NOMO-1 treated with DMSO at 0.1 percent for 48 hours (cell line): ENCODE measurements around the gene PROB1.
"Not testable (repeated sequence)": the region's sequence is repeated elsewhere in the genome, so short reads cannot be mapped to it uniquely, and the experiment has no call there.

ENCODE experiments used
- DNase-seq: peaks from one replicate; lab custom pipeline; 2025; ENCODE audit not compliant: unreplicated experiment; lab: John Stamatoyannopoulos, UW

Gene PROB1

DNA sequence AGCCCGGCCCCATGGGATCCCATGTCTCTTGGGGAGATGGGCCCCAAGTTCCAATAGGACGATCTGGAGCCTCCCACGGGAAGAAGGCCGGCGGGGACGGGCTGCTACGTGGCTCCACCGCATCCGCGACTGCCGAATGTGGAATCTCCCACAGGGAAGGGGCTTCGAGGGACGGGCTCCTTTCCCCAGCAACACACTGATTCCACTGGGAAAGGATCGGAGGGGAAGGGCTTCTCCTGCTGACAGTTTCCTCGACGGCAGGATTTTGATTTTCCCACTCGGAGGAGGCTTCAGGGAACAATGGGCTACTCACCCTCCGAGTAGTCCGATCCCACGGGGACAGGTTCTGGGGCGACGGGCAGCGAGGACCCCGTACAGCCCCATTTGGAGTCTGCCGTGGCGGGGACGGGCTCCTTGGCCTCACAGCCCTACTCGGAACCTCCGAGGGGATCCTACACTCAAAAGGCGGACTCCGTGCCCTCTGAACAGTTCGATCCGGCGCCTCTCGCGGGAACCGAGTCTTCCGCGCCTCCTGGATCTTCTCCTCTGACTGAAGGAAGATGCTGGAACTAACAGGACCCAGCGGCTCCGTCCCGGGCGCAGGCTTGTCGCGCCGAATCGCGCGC is 1.3 kb downstream of the PROB1 start:
- DNase-seq: no peak

DNA sequence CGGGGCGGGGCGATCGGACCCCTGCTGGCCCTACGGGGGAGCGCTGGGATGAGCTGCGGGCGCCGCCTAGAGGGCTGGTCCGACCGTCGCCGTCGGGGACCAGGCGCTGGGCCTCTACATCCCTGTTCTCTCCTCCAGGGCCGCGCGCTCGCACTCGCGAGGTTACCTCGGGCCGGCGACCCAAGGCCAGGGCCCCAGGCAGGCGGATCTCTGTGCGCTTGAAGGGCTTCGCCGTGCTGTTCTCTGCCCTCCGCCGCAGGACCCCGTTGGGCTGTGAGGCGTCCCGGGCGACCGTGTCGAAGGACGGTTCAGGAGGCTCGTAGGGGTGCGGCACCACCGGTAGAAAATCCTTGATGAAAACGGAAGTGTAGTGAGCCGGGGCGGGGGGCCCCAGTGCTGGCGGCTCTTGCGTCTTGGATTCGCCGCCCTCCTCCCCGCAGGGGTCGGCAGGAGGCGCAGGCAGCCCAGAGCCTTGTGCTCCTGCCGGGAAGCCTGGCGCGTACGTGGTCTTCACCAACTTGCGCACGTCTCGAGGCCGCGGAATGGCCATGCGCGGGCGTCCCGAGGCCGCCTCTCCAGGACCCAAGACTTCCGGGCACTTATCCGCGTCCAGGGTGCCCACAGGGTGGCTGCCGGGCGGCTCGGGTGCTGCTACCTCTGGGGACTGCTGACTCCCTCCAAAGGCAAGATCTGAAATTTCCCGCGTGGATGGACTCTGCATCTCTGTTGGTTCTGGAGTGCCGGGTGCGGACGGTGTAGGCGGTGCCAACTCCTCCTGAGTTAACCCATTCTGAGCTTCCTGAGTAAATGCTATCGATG is 2.0 kb downstream of the PROB1 start:
- peak; percentile 85 for DNase-seq

DNA sequence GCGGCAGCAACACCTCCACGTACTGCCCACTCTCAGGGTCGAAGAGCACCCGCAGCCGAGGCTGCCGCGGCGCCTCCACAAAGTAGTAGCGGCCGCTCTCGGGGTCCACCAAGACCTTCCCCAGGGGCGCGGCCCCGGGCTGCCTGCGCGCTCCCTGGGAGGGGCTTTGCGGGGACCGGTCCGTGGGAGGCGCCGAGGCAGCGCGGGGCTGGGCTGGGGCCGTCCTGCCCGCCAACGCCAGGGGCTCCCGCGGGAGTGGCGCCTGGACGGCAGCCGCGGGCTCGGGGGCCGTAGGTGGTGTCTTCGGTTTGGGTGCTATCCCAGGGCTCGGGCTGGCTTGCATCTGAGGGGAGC is 2.6 kb downstream of the PROB1 start:
- no peak for DNase-seq

DNA sequence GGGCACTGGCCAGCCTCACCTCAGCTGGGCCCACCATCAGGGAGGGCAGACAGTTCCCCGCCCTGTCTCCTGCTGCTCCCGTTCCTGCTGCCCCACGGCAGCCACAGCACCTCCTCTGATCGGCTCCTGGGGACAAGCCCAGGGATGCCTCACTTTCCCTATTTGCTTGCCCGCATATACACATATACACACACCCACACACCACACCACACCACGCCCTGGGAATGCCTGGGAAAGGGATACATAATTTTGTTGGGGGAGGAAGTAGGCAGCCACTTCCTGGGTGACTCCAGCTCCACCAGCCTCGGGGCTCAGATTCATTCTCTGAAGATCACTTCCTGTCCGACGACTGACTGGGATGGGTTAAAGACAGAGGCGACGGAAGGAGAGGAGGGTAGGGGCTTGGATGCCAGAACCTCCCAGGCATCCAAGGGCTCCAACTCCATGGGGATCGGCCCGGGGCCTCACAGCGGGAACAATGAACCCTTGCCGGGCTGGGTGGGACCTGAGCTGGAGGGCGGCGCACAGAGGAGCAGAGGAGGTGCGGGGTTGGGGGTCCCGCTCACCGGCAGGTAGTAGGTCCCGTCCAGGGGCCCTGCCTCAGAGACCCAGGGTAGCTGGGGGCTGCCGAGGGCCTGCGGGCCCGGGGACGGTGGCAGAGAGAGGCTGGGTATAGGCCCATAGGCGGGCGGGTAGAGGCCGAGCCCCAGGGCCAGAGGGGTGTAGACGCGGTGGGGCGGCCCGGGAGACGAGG is 3.2 kb downstream of the PROB1 start:
- DNase-seq: no peak

DNA sequence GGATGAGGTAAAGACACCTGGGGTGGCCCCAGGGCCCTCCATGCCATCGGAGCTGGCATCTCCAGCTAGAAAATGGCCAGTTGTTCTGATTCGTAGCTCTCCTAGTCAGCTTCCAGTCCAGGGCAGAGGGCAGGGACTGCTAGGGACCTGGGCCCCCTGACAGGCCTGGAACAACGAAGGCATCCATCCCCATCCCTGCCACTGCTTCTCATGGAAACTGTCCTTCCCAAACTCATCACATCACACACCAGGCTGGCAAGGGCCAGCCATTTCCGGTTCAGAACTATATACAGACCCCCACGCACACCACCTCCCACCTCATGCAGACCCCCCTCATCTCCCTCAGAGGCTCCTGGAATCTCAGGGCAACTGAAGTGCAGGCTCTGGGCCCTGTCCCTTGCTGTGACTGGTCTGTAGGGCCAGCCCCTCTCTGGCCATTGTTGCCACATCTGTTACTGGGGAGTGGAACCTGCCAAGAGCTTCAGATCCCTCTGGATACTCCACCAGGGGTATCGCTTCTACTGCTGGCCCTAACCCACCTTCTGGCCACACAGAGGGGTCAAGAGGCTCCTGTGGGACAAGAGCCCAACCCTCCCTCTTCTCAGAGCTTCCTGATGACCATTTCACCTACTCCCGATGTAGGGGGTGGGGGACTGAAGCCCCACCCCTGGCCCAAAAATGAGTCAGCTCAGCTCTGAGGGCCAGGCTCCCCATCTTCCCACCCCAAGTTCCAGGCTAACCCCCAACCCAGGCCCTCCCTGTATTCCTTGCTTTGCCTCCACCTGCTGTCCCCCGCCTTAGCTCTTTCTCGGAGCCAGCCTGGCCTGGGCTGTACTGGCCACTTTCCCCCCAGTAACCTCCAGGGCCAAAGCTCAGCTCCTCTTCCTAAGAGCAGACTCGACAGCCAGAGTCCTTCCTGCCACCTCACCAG is 4.0 kb downstream of the PROB1 start:
- DNase-seq: no peak

DNA sequence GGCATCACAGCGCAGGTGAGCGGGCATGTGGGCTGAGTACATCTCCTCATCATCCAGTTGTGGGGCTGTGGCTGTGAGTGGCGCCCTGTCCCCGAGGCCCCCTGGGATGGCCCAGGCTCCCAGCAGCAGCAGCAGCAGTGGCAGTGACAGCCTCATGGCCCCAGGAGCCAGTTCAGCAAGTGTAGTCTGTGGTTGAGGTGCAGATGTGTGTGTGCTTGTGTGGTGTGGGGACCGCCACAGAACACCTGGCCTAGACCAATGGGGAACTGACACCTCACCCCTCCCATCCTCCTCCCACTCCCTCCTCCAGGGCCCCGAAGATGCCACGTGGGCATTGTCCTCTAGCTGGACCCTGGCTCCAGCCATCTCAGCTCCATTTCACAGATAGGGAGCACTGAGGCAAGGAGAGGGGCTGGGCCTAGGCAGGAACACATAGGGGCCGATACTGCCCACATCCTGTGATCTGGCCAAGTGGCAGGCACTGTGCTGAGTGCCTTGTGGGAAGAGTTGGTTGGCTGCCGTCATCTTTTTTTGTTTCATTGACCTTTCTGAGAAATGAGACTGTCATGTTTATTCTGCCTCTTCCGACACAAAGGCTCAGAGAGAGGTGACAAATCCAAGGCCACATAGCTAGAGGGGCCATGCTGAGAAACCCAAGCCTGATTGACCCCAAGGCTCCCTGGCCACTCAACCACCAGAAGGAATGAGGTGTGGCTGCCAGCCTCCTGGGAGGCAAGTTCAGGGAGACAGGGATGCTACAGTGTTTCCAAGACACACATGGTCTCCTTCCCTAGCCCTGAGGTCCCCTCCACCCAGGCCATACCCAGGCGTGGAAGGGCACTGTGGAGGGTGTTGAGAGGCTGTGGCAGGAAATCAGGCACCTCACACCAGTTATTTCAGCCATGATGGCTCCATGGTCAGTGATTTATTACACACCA is 4.9 kb downstream of the PROB1 start, which contains the start of gene MZB1:
TSS of gene MZB1 (minus strand) at position 213 of the 938 bp plus-strand sequence. CDS start at position 156, 57 bp downstream.
- DNase-seq: no peak

DNA sequence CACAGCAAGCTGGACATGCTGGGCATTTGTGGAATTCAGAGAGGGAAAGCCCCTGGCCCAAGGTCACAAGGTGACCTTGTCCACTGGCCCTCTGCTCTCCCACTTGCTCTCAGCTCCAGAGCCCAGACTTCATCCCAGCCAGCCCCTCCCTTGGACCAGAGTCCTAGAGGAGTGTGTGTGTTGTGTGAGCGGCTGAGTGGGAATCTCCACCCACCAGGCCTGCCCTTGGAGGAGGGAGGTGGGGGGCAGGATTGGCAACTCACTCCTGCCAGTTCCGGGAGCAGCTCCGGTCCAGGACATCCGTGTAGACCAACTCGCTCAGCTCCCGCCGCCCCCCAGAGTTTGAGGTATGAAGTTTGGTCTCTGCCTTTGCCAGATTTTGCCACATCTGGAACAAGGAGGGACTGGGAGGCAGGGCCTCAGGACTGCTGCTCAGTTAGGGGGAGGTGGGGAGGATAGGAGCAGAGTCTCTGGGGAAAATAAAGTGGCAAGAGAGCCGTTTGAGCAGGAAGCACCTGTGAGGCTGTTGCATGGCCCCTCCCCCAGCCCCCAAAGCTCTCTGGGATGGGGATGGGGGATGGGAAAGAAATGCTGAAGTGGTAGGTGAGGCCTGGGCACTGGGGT is 6.6 kb downstream of the PROB1 start:
- DNase-seq: no peak

DNA sequence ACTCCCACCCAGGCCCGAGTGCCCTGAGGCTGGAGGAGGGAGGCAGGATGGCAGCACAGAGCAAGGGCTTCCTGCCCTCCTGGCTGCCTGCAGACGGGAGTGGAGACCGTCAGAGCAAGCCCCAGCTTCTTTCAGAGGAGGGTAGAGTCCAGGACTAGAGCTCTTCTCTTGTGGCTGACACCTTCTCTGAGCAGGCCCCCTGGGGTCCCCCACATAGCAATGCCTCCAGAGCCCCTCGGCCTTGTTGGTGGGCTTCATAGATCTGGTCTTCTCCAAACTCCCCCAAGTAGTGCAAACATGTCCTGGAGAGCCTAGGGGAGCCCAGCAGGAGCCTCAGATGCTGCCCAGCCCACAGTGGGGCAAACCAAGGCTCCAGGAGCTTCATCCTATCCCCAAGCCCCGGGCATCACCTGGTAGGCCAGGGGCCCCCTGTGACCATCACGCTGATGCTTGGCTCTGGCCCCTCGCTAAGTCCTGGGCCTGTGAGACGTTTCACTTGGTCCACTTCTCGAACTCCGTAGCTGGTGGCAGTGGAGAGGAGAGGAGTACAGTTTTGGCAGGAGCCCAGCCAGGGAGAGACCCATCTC is 7.2 kb downstream of the PROB1 start:
- DNase-seq: no peak

DNA sequence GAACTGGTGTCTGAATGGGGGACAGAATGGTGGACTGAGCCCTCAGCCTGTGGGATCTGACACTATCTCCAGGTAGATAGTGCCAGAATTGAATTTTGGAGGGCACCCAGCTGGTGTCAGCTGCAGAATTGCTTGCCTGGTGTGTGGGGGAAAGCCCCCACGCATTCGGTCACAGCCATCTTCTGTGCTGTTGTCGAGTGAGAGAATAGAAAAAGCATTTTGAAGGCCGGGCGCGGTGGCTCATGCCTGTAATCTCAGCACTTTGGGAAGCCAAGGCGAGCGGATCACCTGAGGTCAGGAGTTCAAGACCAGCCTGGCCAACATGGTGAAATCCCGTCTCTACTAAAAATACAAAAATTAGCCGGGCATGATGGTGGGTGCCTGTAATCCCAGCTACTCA is 7.9 kb downstream of the PROB1 start:
- not testable (repeated sequence) for DNase-seq

DNA sequence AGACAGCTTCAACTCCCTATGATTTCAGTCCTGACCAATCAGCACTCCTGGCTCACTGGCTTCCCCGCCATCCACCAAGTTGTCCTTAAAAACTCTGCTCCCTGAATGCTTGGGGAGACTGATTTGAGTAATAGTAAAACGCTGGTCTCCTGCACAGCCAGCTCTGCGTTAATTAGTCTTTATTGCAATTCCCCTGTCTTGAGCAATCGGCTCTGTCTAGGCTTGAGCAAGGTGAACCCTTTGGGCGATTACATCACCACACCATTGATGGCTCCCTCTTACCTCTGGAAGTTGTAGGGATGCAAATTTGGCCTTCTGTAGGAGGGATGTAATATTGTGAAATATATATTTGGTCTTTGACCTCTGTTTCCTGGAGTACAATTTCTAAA is 8.9 kb downstream of the PROB1 start:
- peak; percentile 85 for DNase-seq

DNA sequence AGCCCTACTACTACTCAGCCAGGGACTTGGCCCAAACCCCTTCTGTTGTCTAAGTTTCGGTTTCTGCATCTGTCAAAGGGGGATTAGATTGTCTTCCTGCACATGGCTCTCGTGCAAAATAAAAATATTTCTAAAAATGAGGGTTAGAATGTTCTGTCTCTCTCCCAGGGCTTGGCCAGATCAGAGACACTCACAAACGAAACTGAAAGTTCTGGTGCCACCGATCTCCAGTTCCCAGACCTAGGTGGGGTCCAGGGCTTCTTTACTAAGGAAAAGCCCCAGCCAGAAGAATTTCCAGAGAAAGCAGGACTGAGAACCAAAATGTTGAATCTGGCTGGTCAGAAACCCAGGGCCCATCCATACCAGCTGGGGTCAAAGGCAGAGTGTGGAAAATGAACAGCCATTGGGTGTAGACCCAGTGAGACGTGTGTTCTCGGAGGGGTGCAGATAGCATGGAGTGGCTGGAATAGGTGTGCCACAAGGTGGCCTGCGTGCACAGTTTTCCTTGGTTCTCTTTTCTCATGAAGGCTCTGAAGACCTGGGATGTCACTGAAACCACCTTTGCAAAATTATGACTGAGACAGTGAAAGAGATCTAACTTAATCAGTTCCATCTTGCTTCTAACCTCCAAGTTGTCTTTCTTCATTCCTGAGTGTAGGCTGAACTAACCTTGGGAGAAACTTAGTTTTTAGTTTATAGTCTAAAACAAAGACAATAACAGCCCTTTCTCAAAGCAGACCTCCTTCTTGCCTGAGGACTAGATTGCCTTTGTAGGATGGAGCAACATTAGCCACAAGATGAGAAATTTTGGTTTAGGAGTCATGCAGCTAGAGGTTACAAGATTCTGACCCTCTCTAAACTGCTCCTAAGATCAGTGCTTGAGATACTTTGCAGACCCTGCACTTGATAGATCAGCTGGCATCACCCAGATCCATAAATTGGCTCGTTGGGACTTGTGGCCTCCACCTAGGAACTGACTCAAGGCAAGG is 9.5 kb downstream of the PROB1 start:
- peak; percentile 45 for DNase-seq

DNA sequence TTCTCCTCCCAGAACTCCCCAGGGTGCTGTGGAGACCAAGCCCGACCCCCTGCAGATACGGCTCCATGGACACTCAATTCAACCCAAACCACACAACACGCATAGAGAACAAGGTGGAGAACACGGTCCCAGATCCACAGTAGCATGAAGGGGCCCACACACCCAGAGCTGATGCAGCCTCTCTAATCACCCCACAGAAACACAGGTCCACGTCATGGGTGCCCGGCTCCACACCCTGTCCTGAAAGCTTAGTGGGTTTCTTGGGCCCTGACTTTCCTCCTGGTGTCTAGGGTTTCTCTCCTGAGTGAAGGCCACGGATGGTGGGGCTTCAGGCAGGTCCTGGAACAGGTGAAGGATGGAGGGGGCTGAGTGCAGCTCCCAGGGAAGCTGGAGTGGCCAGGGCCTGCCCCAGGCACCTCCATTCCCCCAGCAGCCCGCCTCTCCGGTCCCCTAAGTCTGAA is 10.3 kb downstream of the PROB1 start:
- no peak for DNase-seq

DNA sequence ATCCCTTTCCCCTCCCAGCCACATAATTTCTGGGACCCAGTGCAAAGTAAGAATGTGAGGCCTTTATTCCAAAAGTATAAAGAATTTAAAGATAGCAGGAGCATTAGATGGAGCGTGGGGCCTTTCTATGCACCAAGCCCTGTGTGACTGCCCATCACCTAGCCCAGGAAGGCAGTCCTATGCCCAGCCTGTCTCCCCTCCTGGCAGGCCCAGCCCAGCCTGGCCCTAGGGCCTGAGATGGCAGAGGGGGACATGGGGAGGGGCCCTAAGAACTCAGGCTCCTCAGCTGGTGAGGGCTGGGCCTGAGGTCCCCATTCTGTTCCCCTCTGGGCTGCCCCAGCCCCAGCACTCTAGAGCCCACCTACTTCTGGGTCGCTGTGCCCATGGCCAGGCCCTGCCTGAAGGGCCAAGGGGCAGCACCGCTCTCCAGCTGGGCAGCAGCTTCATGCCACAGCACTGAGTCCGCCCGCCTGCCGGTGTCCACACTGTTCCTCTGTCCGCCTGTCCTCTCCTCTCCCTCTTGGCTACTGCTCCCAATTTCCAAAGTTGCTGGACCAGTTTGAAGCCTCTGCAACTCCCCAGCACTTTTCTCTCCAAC is 10.8 kb downstream of the PROB1 start:
- DNase-seq: no peak

DNA sequence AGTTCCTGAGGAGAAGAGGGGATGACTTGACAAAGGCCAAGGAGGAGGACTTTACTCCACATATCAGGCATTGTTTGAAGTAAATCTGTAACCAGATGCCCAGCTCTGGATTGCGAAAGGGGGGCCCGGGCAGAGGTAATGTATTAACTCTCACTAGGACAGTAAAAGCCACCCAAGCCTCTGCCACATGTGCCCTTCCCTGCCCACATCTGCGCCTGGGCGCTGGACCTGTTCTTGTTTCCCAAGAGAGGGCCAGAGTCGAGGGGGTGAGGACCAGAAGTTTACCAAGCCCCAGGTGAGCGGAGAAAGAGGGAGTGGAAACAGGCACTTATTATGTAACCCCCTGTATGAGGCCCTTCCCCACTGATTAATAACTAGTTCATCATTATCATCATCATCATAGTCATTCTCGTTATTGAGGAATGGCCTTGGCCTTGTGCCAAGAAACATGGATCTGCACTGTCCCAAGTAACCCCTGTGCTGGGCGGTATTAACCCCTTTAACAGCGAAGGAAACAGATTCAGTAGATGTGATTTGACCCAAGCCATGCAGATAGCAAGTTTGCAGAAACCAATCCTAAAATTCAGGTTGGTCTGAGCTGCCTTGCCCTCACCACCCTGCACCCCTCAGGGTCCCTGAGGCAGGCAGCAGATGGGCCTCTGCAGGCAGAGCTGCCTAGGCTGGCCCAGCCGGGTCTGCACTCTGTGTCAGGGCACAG is 11.5 kb downstream of the PROB1 start, which contains the start of gene SLC23A1:
TSS of gene SLC23A1 (minus strand) at position 23 of the 718 bp plus-strand sequence. CDS start 44 bp downstream, outside the sequence.
- no peak for DNase-seq

DNA sequence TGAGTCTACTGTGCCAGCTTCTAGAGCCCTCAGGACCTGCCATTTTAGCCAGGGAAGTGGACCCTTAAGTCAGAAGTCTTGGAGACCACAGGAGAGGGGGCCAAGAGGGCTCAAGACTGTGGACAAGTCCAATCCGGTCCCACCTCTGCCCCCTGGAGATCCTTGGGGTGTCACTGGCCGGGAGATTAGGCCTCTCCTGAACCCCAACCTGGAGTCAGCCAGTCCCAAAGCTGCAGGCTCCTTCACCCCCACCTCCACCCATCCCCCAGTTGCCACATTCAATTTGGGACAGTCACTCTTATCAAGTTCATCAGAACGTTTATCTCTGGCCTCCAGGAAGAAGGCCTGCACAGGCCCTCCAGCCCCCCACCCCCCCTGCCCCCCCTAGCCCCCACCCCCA is 12.1 kb downstream of the PROB1 start:
- DNase-seq: no peak
